Measurements from ENCODE around the gene UGCG. TPM values are rescaled to one million over a fixed set of nuclear protein-coding genes. Genes with fewer than 3 reads are reported as not detected.
A peak's percentile ranks its signal among the peaks of the same experiment; 100 is the strongest.

The UGCG gene
- total RNA-seq, 1 experiment from 2014 or later, result 32.6 TPM

DNA sequence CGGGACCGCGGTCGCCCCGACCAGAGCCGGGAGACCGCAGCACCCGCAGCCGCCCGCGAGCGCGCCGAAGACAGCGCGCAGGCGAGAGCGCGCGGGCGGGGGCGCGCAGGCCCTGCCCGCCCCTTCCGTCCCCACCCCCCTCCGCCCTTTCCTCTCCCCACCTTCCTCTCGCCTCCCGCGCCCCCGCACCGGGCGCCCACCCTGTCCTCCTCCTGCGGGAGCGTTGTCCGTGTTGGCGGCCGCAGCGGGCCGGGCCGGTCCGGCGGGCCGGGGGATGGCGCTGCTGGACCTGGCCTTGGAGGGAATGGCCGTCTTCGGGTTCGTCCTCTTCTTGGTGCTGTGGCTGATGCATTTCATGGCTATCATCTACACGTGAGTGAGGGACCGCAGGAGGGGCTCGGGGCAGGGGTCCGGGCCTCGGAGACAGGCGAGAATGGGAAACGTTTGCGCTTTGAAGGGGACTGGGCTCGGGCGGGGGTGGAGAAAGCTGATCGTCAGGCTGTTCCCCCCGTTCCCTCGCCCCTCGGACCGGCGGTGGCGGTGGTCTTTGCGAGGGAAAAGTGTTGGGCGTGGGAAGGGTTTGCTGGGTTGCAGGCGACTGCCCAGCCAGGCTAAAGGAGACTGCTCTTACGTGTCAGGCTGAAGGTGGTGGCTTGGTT is 457 bp downstream of the UGCG start:
- ATAC-seq (peak; percentile 69), DNase-seq (ENCODE audit: low read depth, low spot score) (no peak)
- Histone ChIP-seq H4K20me1 (ENCODE audit: insufficient read depth) (peaks cover 1% of the 10 kb centered on the region; the same call in 1 of the 2 replicates), H3K36me3 (ENCODE audit: control insufficient read depth in 1 of 2, insufficient read depth in 2 of 2, low read length in 2 of 2) (no peaks in the 10 kb centered on the region), H3K9ac (ENCODE audit: low read length) (peak overlapping the region; percentile 84), H3K4me1 (ENCODE audit: control insufficient read depth in 1 of 2, insufficient read depth in 2 of 2, low read length in 2 of 2) (peaks cover 27 to 86% of the 10 kb centered on the region in 2 experiments), H3K27me3 (ENCODE audit: insufficient read depth, low read length) (no peaks in the 10 kb centered on the region), H3K79me2 (ENCODE audit: insufficient read depth, low read length) (peaks cover 52% of the 10 kb centered on the region), H2AFZ (ENCODE audit: low read depth, low read length, poor library complexity, severe bottlenecking) (no peak overlapping the region), H3K27ac (ENCODE audit: low read depth, low read length) (peak overlapping the region; percentile 92), H3K4me2 (ENCODE audit: low read length) (peak overlapping the region; percentile 71), H3K9me2 (ENCODE audit: insufficient read depth) (no peaks in the 10 kb centered on the region), H3K9me3 (ENCODE audit: control insufficient read depth in 1 of 2, insufficient read depth in 1 of 2, low read depth in 1 of 2, low read length in 2 of 2) (no peaks in the 10 kb centered on the region), H3K4me3 (replicated peaks in 1 of 2; ENCODE audit: low read depth in 1 of 2, low read length in 2 of 2) (peak overlapping the region; percentile 77 to 81)
- RAD21 ChIA-PET (ENCODE audit: low non-redundant PET in 1 of 2, low total read pairs in 2 of 2, uncharacterized antibody in 2 of 2, unreplicated experiment in 2 of 2), result no interaction called here
- POLR2A ChIA-PET, result interaction anchor here (1.3 to 1.7 kb wide), 3 partner anchors 11 to 135 kb away, joined by 3 to 6 read pairs (median 4); no protein-coding TSS in a partner anchor
- TF ChIP-seq EGR1 (IDR thresholded peaks at IDR 0.05; ENCODE audit: low read depth), result 0 out of 2 replicates have a peak, but pooled peaks have one; percentile 23
- TF ChIP-seq, protein P1, sequence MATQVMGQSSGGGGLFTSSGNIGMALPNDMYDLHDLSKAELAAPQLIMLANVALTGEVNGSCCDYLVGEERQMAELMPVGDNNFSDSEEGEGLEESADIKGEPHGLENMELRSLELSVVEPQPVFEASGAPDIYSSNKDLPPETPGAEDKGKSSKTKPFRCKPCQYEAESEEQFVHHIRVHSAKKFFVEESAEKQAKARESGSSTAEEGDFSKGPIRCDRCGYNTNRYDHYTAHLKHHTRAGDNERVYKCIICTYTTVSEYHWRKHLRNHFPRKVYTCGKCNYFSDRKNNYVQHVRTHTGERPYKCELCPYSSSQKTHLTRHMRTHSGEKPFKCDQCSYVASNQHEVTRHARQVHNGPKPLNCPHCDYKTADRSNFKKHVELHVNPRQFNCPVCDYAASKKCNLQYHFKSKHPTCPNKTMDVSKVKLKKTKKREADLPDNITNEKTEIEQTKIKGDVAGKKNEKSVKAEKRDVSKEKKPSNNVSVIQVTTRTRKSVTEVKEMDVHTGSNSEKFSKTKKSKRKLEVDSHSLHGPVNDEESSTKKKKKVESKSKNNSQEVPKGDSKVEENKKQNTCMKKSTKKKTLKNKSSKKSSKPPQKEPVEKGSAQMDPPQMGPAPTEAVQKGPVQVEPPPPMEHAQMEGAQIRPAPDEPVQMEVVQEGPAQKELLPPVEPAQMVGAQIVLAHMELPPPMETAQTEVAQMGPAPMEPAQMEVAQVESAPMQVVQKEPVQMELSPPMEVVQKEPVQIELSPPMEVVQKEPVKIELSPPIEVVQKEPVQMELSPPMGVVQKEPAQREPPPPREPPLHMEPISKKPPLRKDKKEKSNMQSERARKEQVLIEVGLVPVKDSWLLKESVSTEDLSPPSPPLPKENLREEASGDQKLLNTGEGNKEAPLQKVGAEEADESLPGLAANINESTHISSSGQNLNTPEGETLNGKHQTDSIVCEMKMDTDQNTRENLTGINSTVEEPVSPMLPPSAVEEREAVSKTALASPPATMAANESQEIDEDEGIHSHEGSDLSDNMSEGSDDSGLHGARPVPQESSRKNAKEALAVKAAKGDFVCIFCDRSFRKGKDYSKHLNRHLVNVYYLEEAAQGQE (IDR thresholded peaks at IDR 0.05; ENCODE audit: low read depth), result no peak
- intact Hi-C loops (cut with micrococcal nuclease), result loop anchor here (2.0 to 5.0 kb wide), 2 partner anchors 135 to 178 kb away; no protein-coding TSS in a partner anchor
- no TSS peak for BruUV-seq (replicated peaks)
- CTCF ChIA-PET, result no interaction called here

DNA sequence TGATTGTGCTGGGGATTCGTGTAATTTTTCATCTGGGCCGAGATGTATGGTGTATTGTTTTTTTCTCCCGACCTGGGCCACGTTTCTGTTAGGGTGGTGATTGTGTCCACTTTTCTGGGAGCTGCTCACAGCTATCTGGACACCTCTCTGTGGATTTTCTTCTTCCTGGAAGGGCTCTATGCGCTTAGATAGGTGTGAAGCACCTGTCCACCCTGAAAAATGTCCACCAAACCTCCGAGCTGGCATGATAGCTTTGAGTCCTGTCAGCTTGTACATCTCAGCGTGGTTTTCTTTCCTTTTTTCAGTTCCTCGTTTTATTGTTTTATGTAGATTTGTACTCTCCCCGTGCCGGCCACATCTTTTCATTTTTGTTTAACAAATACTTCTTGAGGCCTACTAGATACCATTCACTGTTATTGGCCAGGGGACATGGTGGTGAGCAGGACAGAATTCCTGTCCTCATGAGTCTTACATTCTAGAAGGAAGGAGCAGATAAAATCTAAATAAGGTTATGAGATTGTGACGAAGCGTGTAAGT is 1.1 kb downstream of the UGCG start:
- no peaks in the 10 kb centered on the region for H3K9me3 ChIP-seq (ENCODE audit: control insufficient read depth in 1 of 2, insufficient read depth in 1 of 2, low read depth in 1 of 2, low read length in 2 of 2)
- TF ChIP-seq YY1 (IDR thresholded peaks at IDR 0.05; ENCODE audit: extremely low read depth, insufficient replicate concordance, low read depth, low read length), result no peak
- TF ChIP-seq CEBPB (IDR thresholded peaks at IDR 0.05; ENCODE audit: low read depth), result no peak
- TF ChIP-seq, protein P2, sequence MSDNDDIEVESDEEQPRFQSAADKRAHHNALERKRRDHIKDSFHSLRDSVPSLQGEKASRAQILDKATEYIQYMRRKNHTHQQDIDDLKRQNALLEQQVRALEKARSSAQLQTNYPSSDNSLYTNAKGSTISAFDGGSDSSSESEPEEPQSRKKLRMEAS (IDR thresholded peaks at IDR 0.05), result peak; percentile 56
- no peak for TF ChIP-seq POLR2AphosphoS5 (IDR thresholded peaks at IDR 0.05; ENCODE audit: low read depth, low read length)
- TF ChIP-seq RAD21 (IDR thresholded peaks at IDR 0.05; ENCODE audit: low read depth), result no peak
- TF ChIP-seq, protein P3, sequence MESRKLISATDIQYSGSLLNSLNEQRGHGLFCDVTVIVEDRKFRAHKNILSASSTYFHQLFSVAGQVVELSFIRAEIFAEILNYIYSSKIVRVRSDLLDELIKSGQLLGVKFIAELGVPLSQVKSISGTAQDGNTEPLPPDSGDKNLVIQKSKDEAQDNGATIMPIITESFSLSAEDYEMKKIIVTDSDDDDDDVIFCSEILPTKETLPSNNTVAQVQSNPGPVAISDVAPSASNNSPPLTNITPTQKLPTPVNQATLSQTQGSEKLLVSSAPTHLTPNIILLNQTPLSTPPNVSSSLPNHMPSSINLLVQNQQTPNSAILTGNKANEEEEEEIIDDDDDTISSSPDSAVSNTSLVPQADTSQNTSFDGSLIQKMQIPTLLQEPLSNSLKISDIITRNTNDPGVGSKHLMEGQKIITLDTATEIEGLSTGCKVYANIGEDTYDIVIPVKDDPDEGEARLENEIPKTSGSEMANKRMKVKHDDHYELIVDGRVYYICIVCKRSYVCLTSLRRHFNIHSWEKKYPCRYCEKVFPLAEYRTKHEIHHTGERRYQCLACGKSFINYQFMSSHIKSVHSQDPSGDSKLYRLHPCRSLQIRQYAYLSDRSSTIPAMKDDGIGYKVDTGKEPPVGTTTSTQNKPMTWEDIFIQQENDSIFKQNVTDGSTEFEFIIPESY (IDR thresholded peaks at IDR 0.05; ENCODE audit: extremely low read depth, insufficient replicate concordance, low read length), result no peak
- TF ChIP-seq JUND (IDR thresholded peaks at IDR 0.05), result 0 out of 2 replicates have a peak, but pooled peaks have one; percentile 16
- no peak; the same call in 1 of the 2 replicates for ATAC-seq
- no peak overlapping the region for H2AFZ ChIP-seq (ENCODE audit: low read depth, low read length, poor library complexity, severe bottlenecking)
- intact Hi-C loops (cut with micrococcal nuclease), result loop anchor here (2.0 to 5.0 kb wide), 2 partner anchors 135 to 177 kb away; no protein-coding TSS in a partner anchor
- H3K36me3 ChIP-seq (ENCODE audit: control insufficient read depth in 1 of 2, insufficient read depth in 2 of 2, low read length in 2 of 2), result no peaks in the 10 kb centered on the region
- H3K27ac ChIP-seq (ENCODE audit: low read depth, low read length), result peak overlapping the region; percentile 92
- H3K4me3 ChIP-seq (replicated peaks in 1 of 2; ENCODE audit: low read depth in 1 of 2, low read length in 2 of 2), result peak overlapping the region; percentile 77 to 81
- H3K4me1 ChIP-seq (ENCODE audit: control insufficient read depth in 1 of 2, insufficient read depth in 2 of 2, low read length in 2 of 2), result peaks cover 27 to 86% of the 10 kb centered on the region in 2 experiments
- peaks cover 58% of the 10 kb centered on the region for H3K79me2 ChIP-seq (ENCODE audit: insufficient read depth, low read length)
- BruUV-seq (replicated peaks), result TSS peak; percentile 52
- H3K9ac ChIP-seq (ENCODE audit: low read length), result peak overlapping the region; percentile 84
- DNase-seq (ENCODE audit: low read depth, low spot score), result peak; percentile 23
- ChIA-PET POLR2A (no interaction called here), RAD21 (ENCODE audit: low non-redundant PET in 1 of 2, low total read pairs in 2 of 2, uncharacterized antibody in 2 of 2, unreplicated experiment in 2 of 2) (no interaction called here), CTCF (no interaction called here)
- H3K27me3 ChIP-seq (ENCODE audit: insufficient read depth, low read length), result no peaks in the 10 kb centered on the region
- H4K20me1 ChIP-seq (ENCODE audit: insufficient read depth), result peaks cover 6% of the 10 kb centered on the region; the same call in 1 of the 2 replicates
- no peaks in the 10 kb centered on the region for H3K9me2 ChIP-seq (ENCODE audit: insufficient read depth)
- H3K4me2 ChIP-seq (ENCODE audit: low read length), result peak overlapping the region; percentile 71
